K562 (cell line): ENCODE data around the gene FKBP7. TPM values are rescaled to one million over a fixed set of nuclear protein-coding genes. Genes with fewer than 3 reads are reported as not detected.

Source experiments
- FOXP4 ChIP-seq: sonication (generic); formaldehyde crosslinking; IDR thresholded peaks from 2 replicates; pipeline ENCODE4 v1.8.0; 2022; ENCODE audit warnings: mild to moderate bottlenecking, missing genetic modification reagents, borderline replicate concordance
- MCM3 ChIP-seq: fragments of 450-650 bp; IDR thresholded peaks from 2 replicates; pipeline ENCODE4 v1.6.1; 2016
- RBBP5 ChIP-seq: fragments of 200-600 bp; sonication (generic); IDR thresholded peaks from 2 replicates; pipeline ENCODE4 v1.6.1; 2012; ENCODE audit warnings: borderline replicate concordance, mild to moderate bottlenecking, low read length, control low read depth, inconsistent platforms; ENCODE audit not compliant: insufficient read depth, poor library complexity, severe bottlenecking
- TAF1 ChIP-seq: IDR thresholded peaks from 2 replicates; pipeline ENCODE4 v1.6.1; 2011; ENCODE audit warnings: mild to moderate bottlenecking, low read length, moderate library complexity; ENCODE audit not compliant: insufficient read depth, control insufficient read depth, severe bottlenecking; ENCODE audit errors: extremely low read depth
- polyA plus RNA-seq, 8 experiments: library from polyadenylated mRNA; depleted of rRNA in 4 of 8; stranded (reverse) in 5 of 8; unstranded in 3 of 8; fragments of >200 nt; fragmentation: Nextera tagmentation in 2 of 8; fragmentation: Illumina TruSeq in 1 of 8; extraction: Ambion mirVana in 2 of 8; extraction: Trizol in 1 of 8; gene quantifications; 2 replicates each; pipeline versions ENCODE4 v1.2.1 to v1.2.3, GENCODE V29; 2011 to 2014; ENCODE audit warnings: inconsistent platforms in 1 of 8, missing spikeins in 1 of 8
- total RNA-seq, 7 experiments: library from RNA; depleted of rRNA in 6 of 7; stranded (reverse); fragments of >200 nt in 6 of 7; fragmentation: Illumina TruSeq in 2 of 7; extraction: Trizol in 2 of 7; gene quantifications; 2 replicates each; pipeline versions ENCODE4 v1.2.1 to v1.2.3, GENCODE V29; 2011 to 2021; ENCODE audit warnings: low replicate concordance in 1 of 7
- TF ChIP-seq, protein P1 (sequence below), 2 experiments: fragments of 200-800 bp in 1 of 2; sonication (Bioruptor generic) in 1 of 2; sonication (generic) in 1 of 2; formaldehyde crosslinking in 1 of 2; IDR thresholded peaks in 1 of 2; conservative IDR thresholded peaks in 1 of 2; 2 replicates each; pipeline versions ENCODE4 v1.5.0 to v1.6.1; 2016 to 2020; ENCODE audit warnings: missing compliant biosample characterization in 1 of 2, missing genetic modification characterization in 1 of 2, missing genetic modification reagents in 1 of 2
- TF ChIP-seq, protein P2 (sequence below), 2 experiments: fragments of 450-650 bp; IDR thresholded peaks; 2 replicates each; pipeline ENCODE4 v1.6.1; 2016
- TF ChIP-seq, protein P3 (sequence below): fragments of 450-650 bp; IDR thresholded peaks from 2 replicates; pipeline ENCODE4 v1.6.1; 2018; ENCODE audit not compliant: partially characterized antibody
- TF ChIP-seq, protein P4 (sequence below): fragments of 450-650 bp; IDR thresholded peaks from 2 replicates; pipeline ENCODE4 v1.6.1; 2016

Gene FKBP7
- total and polyA plus RNA-seq, 9 of the 15 experiments (the other 6 are each of a cell fraction or from before 2014, with no cell fraction given), result 6.1 to 23.2 (median 19.0) TPM

- TF ChIP-seq, protein P1, sequence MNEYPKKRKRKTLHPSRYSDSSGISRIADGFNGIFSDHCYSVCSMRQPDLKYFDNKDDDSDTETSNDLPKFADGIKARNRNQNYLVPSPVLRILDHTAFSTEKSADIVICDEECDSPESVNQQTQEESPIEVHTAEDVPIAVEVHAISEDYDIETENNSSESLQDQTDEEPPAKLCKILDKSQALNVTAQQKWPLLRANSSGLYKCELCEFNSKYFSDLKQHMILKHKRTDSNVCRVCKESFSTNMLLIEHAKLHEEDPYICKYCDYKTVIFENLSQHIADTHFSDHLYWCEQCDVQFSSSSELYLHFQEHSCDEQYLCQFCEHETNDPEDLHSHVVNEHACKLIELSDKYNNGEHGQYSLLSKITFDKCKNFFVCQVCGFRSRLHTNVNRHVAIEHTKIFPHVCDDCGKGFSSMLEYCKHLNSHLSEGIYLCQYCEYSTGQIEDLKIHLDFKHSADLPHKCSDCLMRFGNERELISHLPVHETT (CRISPR knock-in tag; conservative IDR thresholded peaks at IDR 0.05 in 1 of 2, IDR thresholded peaks at IDR 0.05 in 1 of 2), result 0 out of 4 replicates have a peak, but pooled peaks of 1 of the 2 experiments have one; percentile 6
- TF ChIP-seq, protein P2, sequence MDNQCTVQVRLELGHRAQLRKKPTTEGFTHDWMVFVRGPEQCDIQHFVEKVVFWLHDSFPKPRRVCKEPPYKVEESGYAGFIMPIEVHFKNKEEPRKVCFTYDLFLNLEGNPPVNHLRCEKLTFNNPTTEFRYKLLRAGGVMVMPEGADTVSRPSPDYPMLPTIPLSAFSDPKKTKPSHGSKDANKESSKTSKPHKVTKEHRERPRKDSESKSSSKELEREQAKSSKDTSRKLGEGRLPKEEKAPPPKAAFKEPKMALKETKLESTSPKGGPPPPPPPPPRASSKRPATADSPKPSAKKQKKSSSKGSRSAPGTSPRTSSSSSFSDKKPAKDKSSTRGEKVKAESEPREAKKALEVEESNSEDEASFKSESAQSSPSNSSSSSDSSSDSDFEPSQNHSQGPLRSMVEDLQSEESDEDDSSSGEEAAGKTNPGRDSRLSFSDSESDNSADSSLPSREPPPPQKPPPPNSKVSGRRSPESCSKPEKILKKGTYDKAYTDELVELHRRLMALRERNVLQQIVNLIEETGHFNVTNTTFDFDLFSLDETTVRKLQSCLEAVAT (IDR thresholded peaks at IDR 0.05), result peak in 1 of 2 experiments; percentile 58; a peak in 2 of 4 replicates
- TF ChIP-seq FOXP4 (CRISPR knock-in tag) (0 out of 2 replicates have a peak, but pooled peaks have one; percentile 37), MCM3 (no peak), TAF1 (peak; percentile 14), RBBP5 (peak; percentile 84)
- TF ChIP-seq, protein P3, sequence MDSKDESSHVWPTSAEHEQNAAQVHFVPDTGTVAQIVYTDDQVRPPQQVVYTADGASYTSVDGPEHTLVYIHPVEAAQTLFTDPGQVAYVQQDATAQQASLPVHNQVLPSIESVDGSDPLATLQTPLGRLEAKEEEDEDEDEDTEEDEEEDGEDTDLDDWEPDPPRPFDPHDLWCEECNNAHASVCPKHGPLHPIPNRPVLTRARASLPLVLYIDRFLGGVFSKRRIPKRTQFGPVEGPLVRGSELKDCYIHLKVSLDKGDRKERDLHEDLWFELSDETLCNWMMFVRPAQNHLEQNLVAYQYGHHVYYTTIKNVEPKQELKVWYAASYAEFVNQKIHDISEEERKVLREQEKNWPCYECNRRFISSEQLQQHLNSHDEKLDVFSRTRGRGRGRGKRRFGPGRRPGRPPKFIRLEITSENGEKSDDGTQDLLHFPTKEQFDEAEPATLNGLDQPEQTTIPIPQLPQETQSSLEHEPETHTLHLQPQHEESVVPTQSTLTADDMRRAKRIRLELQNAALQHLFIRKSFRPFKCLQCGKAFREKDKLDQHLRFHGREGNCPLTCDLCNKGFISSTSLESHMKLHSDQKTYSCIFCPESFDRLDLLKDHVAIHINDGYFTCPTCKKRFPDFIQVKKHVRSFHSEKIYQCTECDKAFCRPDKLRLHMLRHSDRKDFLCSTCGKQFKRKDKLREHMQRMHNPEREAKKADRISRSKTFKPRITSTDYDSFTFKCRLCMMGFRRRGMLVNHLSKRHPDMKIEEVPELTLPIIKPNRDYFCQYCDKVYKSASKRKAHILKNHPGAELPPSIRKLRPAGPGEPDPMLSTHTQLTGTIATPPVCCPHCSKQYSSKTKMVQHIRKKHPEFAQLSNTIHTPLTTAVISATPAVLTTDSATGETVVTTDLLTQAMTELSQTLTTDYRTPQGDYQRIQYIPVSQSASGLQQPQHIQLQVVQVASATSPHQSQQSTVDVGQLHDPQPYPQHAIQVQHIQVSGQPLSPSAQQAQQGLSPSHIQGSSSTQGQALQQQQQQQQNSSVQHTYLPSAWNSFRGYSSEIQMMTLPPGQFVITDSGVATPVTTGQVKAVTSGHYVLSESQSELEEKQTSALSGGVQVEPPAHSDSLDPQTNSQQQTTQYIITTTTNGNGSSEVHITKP, result peak; percentile 7
- TF ChIP-seq, protein P4, sequence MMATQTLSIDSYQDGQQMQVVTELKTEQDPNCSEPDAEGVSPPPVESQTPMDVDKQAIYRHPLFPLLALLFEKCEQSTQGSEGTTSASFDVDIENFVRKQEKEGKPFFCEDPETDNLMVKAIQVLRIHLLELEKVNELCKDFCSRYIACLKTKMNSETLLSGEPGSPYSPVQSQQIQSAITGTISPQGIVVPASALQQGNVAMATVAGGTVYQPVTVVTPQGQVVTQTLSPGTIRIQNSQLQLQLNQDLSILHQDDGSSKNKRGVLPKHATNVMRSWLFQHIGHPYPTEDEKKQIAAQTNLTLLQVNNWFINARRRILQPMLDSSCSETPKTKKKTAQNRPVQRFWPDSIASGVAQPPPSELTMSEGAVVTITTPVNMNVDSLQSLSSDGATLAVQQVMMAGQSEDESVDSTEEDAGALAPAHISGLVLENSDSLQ, result peak; percentile 46; the same call in 1 of the 2 replicates
Observed at GRCh38 chr2:178478439-178479274, at the start of gene FKBP7 (continued).
